Fibroblast of lung (primary cell): ENCODE measurements around the gene PIWIL4. TPM values are rescaled to one million over a fixed set of nuclear protein-coding genes. Genes with fewer than 3 reads are reported as not detected.

ENCODE experiments used
- DNase-seq, 2 donors: peaks; one replicate each; pipeline versions ENCODE4 v3.0.0 to v3.0.0-alpha.2; 2010; ENCODE audit warnings: low read depth in 2 of 2
- H2AFZ ChIP-seq: 2 replicates; pipeline ENCODE4 v1.5.1; 2012; ENCODE audit warnings: low read length, control low read depth, inconsistent platforms
- H3K27ac ChIP-seq: 2 replicates; pipeline ENCODE4 v1.5.1; 2011; ENCODE audit warnings: low read length, control low read depth; ENCODE audit not compliant: insufficient read depth
- H3K27me3 ChIP-seq: 2 replicates; pipeline ENCODE4 v1.5.1; 2011; ENCODE audit warnings: mild to moderate bottlenecking, low read length; ENCODE audit not compliant: control insufficient read depth, insufficient read depth
- H3K36me3 ChIP-seq: 2 replicates; pipeline ENCODE4 v1.5.1; 2011; ENCODE audit warnings: low read length; ENCODE audit not compliant: control insufficient read depth, insufficient read depth
- H3K4me1 ChIP-seq: 2 replicates; pipeline ENCODE4 v1.5.1; 2011; ENCODE audit warnings: low read length; ENCODE audit not compliant: control insufficient read depth, insufficient read depth; ENCODE audit errors: extremely low read depth
- H3K4me2 ChIP-seq: 2 replicates; pipeline ENCODE4 v1.5.1; 2011; ENCODE audit warnings: low read length, control low read depth; ENCODE audit not compliant: insufficient read depth; ENCODE audit errors: extremely low read depth
- H3K4me3 ChIP-seq, 4 experiments: fragments of 200-600 bp in 1 of 4; sonication (generic) in 1 of 4; replicated peaks in 1 of 4; 2 replicates each; pipeline ENCODE4 v1.5.1; 2011 to 2016; ENCODE audit warnings: low read length in 4 of 4, low read depth in 3 of 4, mild to moderate bottlenecking in 3 of 4, control low read depth in 2 of 4, inconsistent platforms in 1 of 4, mixed read lengths in 1 of 4; ENCODE audit not compliant: insufficient read depth in 1 of 4; ENCODE audit errors: control extremely low read depth in 1 of 4
- H3K79me2 ChIP-seq: 2 replicates; pipeline ENCODE4 v1.5.1; 2012; ENCODE audit warnings: mild to moderate bottlenecking, low read length, inconsistent platforms; ENCODE audit not compliant: control insufficient read depth, insufficient read depth
- H3K9ac ChIP-seq: 2 replicates; pipeline ENCODE4 v1.5.1; 2011; ENCODE audit warnings: mild to moderate bottlenecking, low read length, control low read depth; ENCODE audit not compliant: insufficient read depth
- H3K9me3 ChIP-seq: 2 replicates; pipeline ENCODE4 v1.5.1; 2012; ENCODE audit warnings: low read depth, low read length; ENCODE audit not compliant: control insufficient read depth, insufficient read depth
- H4K20me1 ChIP-seq: 2 replicates; pipeline ENCODE4 v1.5.1; 2011; ENCODE audit warnings: low read length; ENCODE audit not compliant: control insufficient read depth, insufficient read depth; ENCODE audit errors: extremely low read depth
- CTCF ChIP-seq, 2 donors: IDR thresholded peaks in 1 of 2; conservative IDR thresholded peaks in 1 of 2; 1 replicate in 1 of 2; 2 replicates in 1 of 2; pipeline ENCODE4 v1.5.1; 2011 to 2012; ENCODE audit warnings: low read length in 2 of 2, control low read depth in 1 of 2, inconsistent platforms in 1 of 2, low read depth in 1 of 2, mild to moderate bottlenecking in 1 of 2
- EZH2 ChIP-seq: IDR thresholded peaks from 2 replicates; pipeline ENCODE4 v1.5.1; 2012; ENCODE audit warnings: low read length, control low read depth, mild to moderate bottlenecking; ENCODE audit errors: missing control alignments
- polyA plus RNA-seq, 2 donors: library from polyadenylated mRNA; depleted of rRNA in 1 of 2; stranded (reverse) in 1 of 2; unstranded in 1 of 2; fragments of >200 nt; gene quantifications; 2 replicates each; pipeline ENCODE4 v1.2.1, GENCODE V29; 2011 to 2012; ENCODE audit warnings: missing spikeins in 1 of 2
- total RNA-seq: library from RNA; depleted of rRNA; stranded (reverse); fragments of >200 nt; gene quantifications from 2 replicates; pipeline ENCODE4 v1.2.1, GENCODE V29; 2014

PIWIL4 gene
- total and polyA plus RNA-seq, 2 donors (not counting 1 experiment from before 2014, with no cell fraction given): 1.2 to 3.3 TPM

- Histone ChIP-seq H3K36me3 (no peaks in the 10 kb centered on the region), H3K27ac (no peak overlapping the region), H3K4me2 (no peak overlapping the region), H3K9ac (no peak overlapping the region), H4K20me1 (no peaks in the 10 kb centered on the region), H2AFZ (no peak overlapping the region), H3K4me3 (no peak overlapping the region), H3K4me1 (no peaks in the 10 kb centered on the region), H3K9me3 (no peaks in the 10 kb centered on the region), H3K79me2 (no peaks in the 10 kb centered on the region), H3K27me3 (no peaks in the 10 kb centered on the region)
- DNase-seq: no peak
- no peak for TF ChIP-seq CTCF (conservative IDR thresholded peaks at IDR 0.05 in 1 of 2, IDR thresholded peaks at IDR 0.05 in 1 of 2; ENCODE audit: low read depth in 1 of 2, low read length in 2 of 2)
- TF ChIP-seq EZH2: no peak
Observed at GRCh38 chr11:94665116-94665659, 98.0 kb downstream of the PIWIL4 start.

- TF ChIP-seq EZH2: no peak
- TF ChIP-seq CTCF (conservative IDR thresholded peaks at IDR 0.05 in 1 of 2, IDR thresholded peaks at IDR 0.05 in 1 of 2; ENCODE audit: low read depth in 1 of 2, low read length in 2 of 2): no peak
Observed at GRCh38 chr11:94666792-94667721, 99.9 kb downstream of the PIWIL4 start.

GRCh38 chr11:94668212-94668793 is 101.1 kb downstream of the PIWIL4 start:
- H3K36me3 ChIP-seq: no peaks in the 10 kb centered on the region
- TF ChIP-seq EZH2 (no peak), CTCF (conservative IDR thresholded peaks at IDR 0.05 in 1 of 2, IDR thresholded peaks at IDR 0.05 in 1 of 2; ENCODE audit: low read depth in 1 of 2, low read length in 2 of 2) (no peak)
- no peaks in the 10 kb centered on the region for H3K9me3 ChIP-seq
- DNase-seq: no peak
- H4K20me1 ChIP-seq: no peaks in the 10 kb centered on the region
- no peaks in the 10 kb centered on the region for H3K4me1 ChIP-seq
- no peaks in the 10 kb centered on the region for H3K79me2 ChIP-seq
- H2AFZ ChIP-seq: no peak overlapping the region
- H3K9ac ChIP-seq: no peak overlapping the region
- H3K27me3 ChIP-seq: no peaks in the 10 kb centered on the region
- no peak overlapping the region for H3K4me2 ChIP-seq
- H3K27ac ChIP-seq: no peak overlapping the region
- H3K4me3 ChIP-seq: no peak overlapping the region

More at GRCh38 chr11:94666792-94667721, 99.9 kb downstream of the PIWIL4 start:
- no peak overlapping the region for H3K27ac ChIP-seq
- no peak overlapping the region for H2AFZ ChIP-seq
- no peaks in the 10 kb centered on the region for H3K36me3 ChIP-seq
- no peaks in the 10 kb centered on the region for H4K20me1 ChIP-seq
- DNase-seq: no peak
- no peaks in the 10 kb centered on the region for H3K79me2 ChIP-seq
- no peak overlapping the region for H3K4me3 ChIP-seq
- H3K9ac ChIP-seq: no peak overlapping the region
- H3K27me3 ChIP-seq: no peaks in the 10 kb centered on the region
- H3K4me1 ChIP-seq: no peaks in the 10 kb centered on the region
- H3K9me3 ChIP-seq: no peaks in the 10 kb centered on the region
- no peak overlapping the region for H3K4me2 ChIP-seq
